Endothelial cell (in vitro differentiated cells): ENCODE data around the gene MADCAM1. TPM values are rescaled to one million over a fixed set of nuclear protein-coding genes. Genes with fewer than 3 reads are reported as not detected.

Experiments used
- DNase-seq: peaks from one replicate; pipeline ENCODE4 v3.0.0; 2021; ENCODE audit warnings: low spot score
- H3K27ac Mint-ChIP-seq: one replicate; pipeline ENCODE4 v1.8.0; 2021; ENCODE audit warnings: mixed read lengths, inconsistent platforms; ENCODE audit not compliant: unreplicated experiment
- H3K27me3 Mint-ChIP-seq: one replicate; pipeline ENCODE4 v1.8.0; 2021; ENCODE audit warnings: mild to moderate bottlenecking, moderate library complexity, mixed read lengths, inconsistent platforms; ENCODE audit not compliant: unreplicated experiment
- H3K36me3 Mint-ChIP-seq: one replicate; pipeline ENCODE4 v1.8.0; 2021; ENCODE audit warnings: mild to moderate bottlenecking, low read depth, mixed read lengths, inconsistent platforms; ENCODE audit not compliant: unreplicated experiment
- H3K4me1 Mint-ChIP-seq: one replicate; pipeline ENCODE4 v1.8.0; 2021; ENCODE audit warnings: mild to moderate bottlenecking, mixed read lengths, inconsistent platforms; ENCODE audit not compliant: unreplicated experiment
- H3K4me3 Mint-ChIP-seq: one replicate; pipeline ENCODE4 v1.8.0; 2021; ENCODE audit warnings: mild to moderate bottlenecking, mixed read lengths, inconsistent platforms; ENCODE audit not compliant: unreplicated experiment
- H3K9me3 Mint-ChIP-seq: one replicate; pipeline ENCODE4 v1.8.0; 2021; ENCODE audit warnings: mixed read lengths, inconsistent platforms; ENCODE audit not compliant: unreplicated experiment
- total RNA-seq: library from RNA; stranded (reverse); fragmentation: NEBNext Ultra II Directional; extraction: Animal tissue kit (Norgen Biotek cat#: 25700); gene quantifications from one replicate; pipeline ENCODE4 v1.2.1, GENCODE V29; 2021; ENCODE audit not compliant: unreplicated experiment
- TF ChIP-seq, protein P1 (sequence below): fragments of 200-600 bp; sonication (generic); IDR thresholded peaks from one replicate; pipeline ENCODE4 v1.5.0; 2021; ENCODE audit warnings: antibody characterized with exemption; ENCODE audit not compliant: unreplicated experiment

Gene MADCAM1
- total RNA-seq, 1 donor from 2014 or later: 6.5 TPM

DNA sequence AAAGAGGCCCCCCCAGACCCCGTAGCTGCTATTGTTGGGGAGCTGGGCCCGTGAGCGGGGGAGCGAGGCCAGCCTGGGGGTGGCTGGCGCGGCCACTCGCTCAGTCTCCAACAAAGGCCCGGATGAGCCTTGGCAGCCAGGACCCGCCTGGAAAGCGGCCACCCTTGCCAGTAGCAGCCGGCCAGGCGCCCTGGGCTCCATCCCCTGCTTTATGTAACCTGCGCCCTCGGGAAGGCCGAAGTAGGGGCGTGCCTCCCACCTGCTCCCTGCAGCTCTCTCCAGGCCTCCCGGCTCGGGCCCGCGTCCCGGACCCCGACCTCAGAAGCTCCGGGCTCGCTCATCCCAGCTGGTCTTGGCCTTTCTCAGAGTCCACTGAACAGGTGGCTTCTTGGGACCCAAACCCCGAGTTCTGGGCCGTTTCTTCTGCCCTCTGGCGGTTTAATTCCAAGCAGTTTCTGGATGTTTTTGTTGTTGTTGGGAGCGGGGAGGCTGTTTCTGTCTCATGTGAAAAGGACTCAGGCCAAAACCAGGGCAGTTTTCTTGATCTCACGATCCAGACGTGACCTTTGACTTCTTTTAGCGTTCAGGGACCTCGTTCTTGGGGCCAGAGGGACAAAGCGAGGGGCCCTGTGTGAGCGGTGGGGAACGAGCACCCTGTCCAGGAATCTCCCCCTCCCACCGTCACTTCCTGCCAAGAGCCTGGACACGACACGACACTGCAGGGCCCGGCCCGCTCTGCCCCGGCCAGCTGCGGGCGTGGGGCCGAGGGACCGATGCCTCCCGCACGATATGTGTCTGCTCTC is 36.5 kb downstream of the MADCAM1 start:
- TF ChIP-seq, protein P1, sequence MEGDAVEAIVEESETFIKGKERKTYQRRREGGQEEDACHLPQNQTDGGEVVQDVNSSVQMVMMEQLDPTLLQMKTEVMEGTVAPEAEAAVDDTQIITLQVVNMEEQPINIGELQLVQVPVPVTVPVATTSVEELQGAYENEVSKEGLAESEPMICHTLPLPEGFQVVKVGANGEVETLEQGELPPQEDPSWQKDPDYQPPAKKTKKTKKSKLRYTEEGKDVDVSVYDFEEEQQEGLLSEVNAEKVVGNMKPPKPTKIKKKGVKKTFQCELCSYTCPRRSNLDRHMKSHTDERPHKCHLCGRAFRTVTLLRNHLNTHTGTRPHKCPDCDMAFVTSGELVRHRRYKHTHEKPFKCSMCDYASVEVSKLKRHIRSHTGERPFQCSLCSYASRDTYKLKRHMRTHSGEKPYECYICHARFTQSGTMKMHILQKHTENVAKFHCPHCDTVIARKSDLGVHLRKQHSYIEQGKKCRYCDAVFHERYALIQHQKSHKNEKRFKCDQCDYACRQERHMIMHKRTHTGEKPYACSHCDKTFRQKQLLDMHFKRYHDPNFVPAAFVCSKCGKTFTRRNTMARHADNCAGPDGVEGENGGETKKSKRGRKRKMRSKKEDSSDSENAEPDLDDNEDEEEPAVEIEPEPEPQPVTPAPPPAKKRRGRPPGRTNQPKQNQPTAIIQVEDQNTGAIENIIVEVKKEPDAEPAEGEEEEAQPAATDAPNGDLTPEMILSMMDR: no peak
- H3K9me3 Mint-ChIP-seq: no peaks in the 10 kb centered on the region
- peak overlapping the region; percentile 94 for H3K27ac Mint-ChIP-seq
- H3K27me3 Mint-ChIP-seq: peaks cover 8% of the 10 kb centered on the region
- peak overlapping the region; percentile 94 for H3K4me3 Mint-ChIP-seq
- peak; percentile 58 for DNase-seq
- H3K36me3 Mint-ChIP-seq: no peaks in the 10 kb centered on the region
- H3K4me1 Mint-ChIP-seq: peaks cover 7% of the 10 kb centered on the region

- peaks cover 10% of the 10 kb centered on the region for H3K27me3 Mint-ChIP-seq
- DNase-seq: no peak
- TF ChIP-seq, protein P1: no peak
- peaks cover 4% of the 10 kb centered on the region for H3K36me3 Mint-ChIP-seq
- peaks cover 7% of the 10 kb centered on the region for H3K4me1 Mint-ChIP-seq
- no peak overlapping the region for H3K27ac Mint-ChIP-seq
- H3K9me3 Mint-ChIP-seq: no peaks in the 10 kb centered on the region
- peak overlapping the region; percentile 94 for H3K4me3 Mint-ChIP-seq
Measured at GRCh38 chr19:533364-534058, 37.2 kb downstream of the MADCAM1 start.

DNA sequence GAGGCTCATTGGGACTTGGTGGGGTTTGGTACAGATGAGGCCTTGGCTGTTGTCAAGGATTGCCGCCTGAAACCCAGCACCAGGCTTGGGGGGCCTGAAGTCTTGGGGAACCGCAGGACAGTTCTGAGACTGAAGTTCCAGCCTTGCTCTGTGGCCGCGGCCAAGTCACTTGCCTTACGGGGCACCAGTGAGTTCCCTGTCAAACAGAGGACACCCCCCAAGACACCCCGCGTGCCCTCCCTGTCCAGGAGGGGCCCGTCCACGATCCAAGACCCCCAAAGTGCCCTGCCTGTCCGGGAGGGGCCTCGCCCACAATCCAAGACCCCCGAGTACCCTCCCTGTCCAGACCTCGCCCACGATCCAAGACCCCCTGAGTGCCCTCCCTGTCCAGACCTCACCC is 37.8 kb downstream of the MADCAM1 start:
- Mint-ChIP-seq H3K27ac (no peak overlapping the region), H3K4me3 (no peak overlapping the region), H3K9me3 (no peaks in the 10 kb centered on the region), H3K36me3 (peaks cover 5% of the 10 kb centered on the region), H3K4me1 (peaks cover 7% of the 10 kb centered on the region), H3K27me3 (peaks cover 12% of the 10 kb centered on the region)
- DNase-seq: no peak
- TF ChIP-seq, protein P1: no peak

DNA sequence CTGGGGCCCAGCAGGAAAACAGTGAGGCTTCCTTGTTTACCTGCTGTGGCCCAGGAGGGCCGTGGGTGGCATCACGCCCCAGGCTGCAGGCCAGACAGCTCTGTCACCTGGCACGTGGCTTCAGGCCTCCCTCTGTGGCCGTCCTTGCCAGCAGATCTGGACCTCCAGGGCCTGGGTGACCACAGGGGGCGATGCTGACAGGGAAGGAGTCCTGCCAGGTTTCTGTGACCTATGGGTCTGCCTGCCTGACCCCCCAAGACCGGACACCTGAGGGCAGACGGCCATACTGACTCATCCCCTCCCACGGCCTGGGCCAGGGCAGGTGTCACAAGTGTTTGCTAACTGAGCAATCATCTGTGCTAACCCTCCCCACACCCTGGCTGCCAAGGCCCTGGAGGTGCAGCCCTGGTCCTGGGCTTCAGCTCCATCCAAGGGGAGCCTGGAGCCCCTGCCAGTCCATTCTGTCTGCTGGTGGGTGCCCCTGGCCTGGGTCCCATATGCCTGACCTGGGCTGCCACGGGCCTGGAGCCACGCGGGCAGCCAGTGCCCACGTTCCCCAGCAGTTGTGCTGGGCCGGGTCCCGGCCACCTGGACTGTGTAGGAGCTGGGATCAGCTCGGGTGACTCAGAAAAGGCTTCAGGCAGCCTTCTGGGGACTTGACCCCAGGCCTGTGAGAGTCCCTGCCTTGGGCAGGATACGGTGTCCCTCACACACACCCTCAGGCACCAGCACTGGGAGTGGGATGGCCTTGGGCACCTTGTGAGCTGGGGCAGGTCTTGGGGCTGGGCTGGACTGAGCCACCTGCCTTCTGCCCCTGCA is 38.9 kb downstream of the MADCAM1 start:
- DNase-seq: no peak
- Mint-ChIP-seq H3K27me3 (peaks cover 9% of the 10 kb centered on the region), H3K27ac (no peak overlapping the region), H3K4me3 (no peak overlapping the region), H3K36me3 (peaks cover 5% of the 10 kb centered on the region), H3K4me1 (peaks cover 5% of the 10 kb centered on the region), H3K9me3 (no peaks in the 10 kb centered on the region)
- TF ChIP-seq, protein P1: no peak
